Nephron (organoid): ENCODE data around the gene ISM2.

Source experiments
- H3K27ac Mint-ChIP-seq, 3 experiments: 2 replicates each; pipeline ENCODE4 v1.8.0; 2020; ENCODE audit warnings: mixed read lengths in 3 of 3, mild to moderate bottlenecking in 2 of 3, moderate library complexity in 1 of 3
- H3K27me3 Mint-ChIP-seq: 2 replicates; pipeline ENCODE4 v1.8.0; 2021; ENCODE audit warnings: low read depth, mild to moderate bottlenecking, moderate library complexity, mixed read lengths
- H3K36me3 Mint-ChIP-seq: 2 replicates; pipeline ENCODE4 v1.8.0; 2020; ENCODE audit warnings: low read depth, mixed read lengths
- H3K4me1 Mint-ChIP-seq: 2 replicates; pipeline ENCODE4 v1.8.0; 2020; ENCODE audit warnings: mixed read lengths
- H3K4me3 Mint-ChIP-seq, 3 experiments: 2 replicates each; pipeline ENCODE4 v1.8.0; 2020; ENCODE audit warnings: mild to moderate bottlenecking in 3 of 3, mixed read lengths in 3 of 3, moderate library complexity in 2 of 3
- H3K9me3 Mint-ChIP-seq: 2 replicates; pipeline ENCODE4 v1.8.0; 2020; ENCODE audit warnings: mixed read lengths
- CTCF ChIP-seq, 3 experiments: fragments of 200-600 bp; sonication (generic); IDR thresholded peaks; one replicate each; pipeline ENCODE4 v1.5.0; 2021; ENCODE audit warnings: antibody characterized with exemption in 3 of 3; ENCODE audit not compliant: unreplicated experiment in 3 of 3

The ISM2 gene

GRCh38 chr14:77526266-77526665 lies 27.6 kb upstream of the ISM2 start:
- Mint-ChIP-seq H3K4me1 (peaks cover 17% of the 10 kb centered on the region), H3K27me3 (no peaks in the 10 kb centered on the region), H3K4me3 (no peak overlapping the region), H3K9me3 (no peaks in the 10 kb centered on the region), H3K36me3 (peaks cover 17% of the 10 kb centered on the region), H3K27ac (peak overlapping the region; percentile 90 to 95 (median 90))
- no peak for TF ChIP-seq CTCF (IDR thresholded peaks at IDR 0.05; ENCODE audit: unreplicated experiment in 3 of 3)

GRCh38 chr14:77524536-77524935 lies 25.9 kb upstream of the ISM2 start:
- peak overlapping the region in 1 of 3 experiments; percentile 1 for H3K27ac Mint-ChIP-seq
- H3K4me3 Mint-ChIP-seq = no peak overlapping the region
- H3K9me3 Mint-ChIP-seq = no peaks in the 10 kb centered on the region
- H3K4me1 Mint-ChIP-seq = peaks cover 17% of the 10 kb centered on the region
- H3K27me3 Mint-ChIP-seq = no peaks in the 10 kb centered on the region
- H3K36me3 Mint-ChIP-seq = peaks cover 33% of the 10 kb centered on the region
- TF ChIP-seq CTCF (IDR thresholded peaks at IDR 0.05; ENCODE audit: unreplicated experiment in 3 of 3) = no peak

- peaks cover 17% of the 10 kb centered on the region for H3K4me1 Mint-ChIP-seq
Observed at GRCh38 chr14:77523109-77523508, 24.5 kb upstream of the ISM2 start.

GRCh38 chr14:77520555-77520954 lies 21.9 kb upstream of the ISM2 start:
- H3K27me3 Mint-ChIP-seq = no peaks in the 10 kb centered on the region
- H3K4me1 Mint-ChIP-seq = no peaks in the 10 kb centered on the region
- TF ChIP-seq CTCF (IDR thresholded peaks at IDR 0.05; ENCODE audit: unreplicated experiment in 3 of 3) = no peak
- H3K4me3 Mint-ChIP-seq = no peak overlapping the region
- no peaks in the 10 kb centered on the region for H3K9me3 Mint-ChIP-seq
- no peak overlapping the region for H3K27ac Mint-ChIP-seq
- peaks cover 63% of the 10 kb centered on the region for H3K36me3 Mint-ChIP-seq

More at GRCh38 chr14:77523109-77523508, 24.5 kb upstream of the ISM2 start:
- no peak overlapping the region for H3K27ac Mint-ChIP-seq
- TF ChIP-seq CTCF (IDR thresholded peaks at IDR 0.05; ENCODE audit: unreplicated experiment in 3 of 3) = no peak
- no peak overlapping the region for H3K4me3 Mint-ChIP-seq
- no peaks in the 10 kb centered on the region for H3K9me3 Mint-ChIP-seq
- no peaks in the 10 kb centered on the region for H3K27me3 Mint-ChIP-seq
- H3K36me3 Mint-ChIP-seq = peaks cover 47% of the 10 kb centered on the region

- Mint-ChIP-seq H3K27me3 (no peaks in the 10 kb centered on the region), H3K36me3 (peaks cover 64% of the 10 kb centered on the region), H3K4me1 (no peaks in the 10 kb centered on the region), H3K27ac (no peak overlapping the region), H3K4me3 (no peak overlapping the region), H3K9me3 (no peaks in the 10 kb centered on the region)
- no peak for TF ChIP-seq CTCF (IDR thresholded peaks at IDR 0.05; ENCODE audit: unreplicated experiment in 3 of 3)
Observed at GRCh38 chr14:77516126-77516525, 17.5 kb upstream of the ISM2 start.

- no peak overlapping the region for H3K4me3 Mint-ChIP-seq
- TF ChIP-seq CTCF (IDR thresholded peaks at IDR 0.05; ENCODE audit: unreplicated experiment in 3 of 3) = no peak
- peaks cover 40% of the 10 kb centered on the region for H3K36me3 Mint-ChIP-seq
- H3K27me3 Mint-ChIP-seq = no peaks in the 10 kb centered on the region
- no peak overlapping the region for H3K27ac Mint-ChIP-seq
- H3K9me3 Mint-ChIP-seq = no peaks in the 10 kb centered on the region
- H3K4me1 Mint-ChIP-seq = no peaks in the 10 kb centered on the region
Observed at GRCh38 chr14:77511486-77512162, 13.0 kb upstream of the ISM2 start.
